ENCODE measurements around the gene EPG5.

The EPG5 gene

DNA sequence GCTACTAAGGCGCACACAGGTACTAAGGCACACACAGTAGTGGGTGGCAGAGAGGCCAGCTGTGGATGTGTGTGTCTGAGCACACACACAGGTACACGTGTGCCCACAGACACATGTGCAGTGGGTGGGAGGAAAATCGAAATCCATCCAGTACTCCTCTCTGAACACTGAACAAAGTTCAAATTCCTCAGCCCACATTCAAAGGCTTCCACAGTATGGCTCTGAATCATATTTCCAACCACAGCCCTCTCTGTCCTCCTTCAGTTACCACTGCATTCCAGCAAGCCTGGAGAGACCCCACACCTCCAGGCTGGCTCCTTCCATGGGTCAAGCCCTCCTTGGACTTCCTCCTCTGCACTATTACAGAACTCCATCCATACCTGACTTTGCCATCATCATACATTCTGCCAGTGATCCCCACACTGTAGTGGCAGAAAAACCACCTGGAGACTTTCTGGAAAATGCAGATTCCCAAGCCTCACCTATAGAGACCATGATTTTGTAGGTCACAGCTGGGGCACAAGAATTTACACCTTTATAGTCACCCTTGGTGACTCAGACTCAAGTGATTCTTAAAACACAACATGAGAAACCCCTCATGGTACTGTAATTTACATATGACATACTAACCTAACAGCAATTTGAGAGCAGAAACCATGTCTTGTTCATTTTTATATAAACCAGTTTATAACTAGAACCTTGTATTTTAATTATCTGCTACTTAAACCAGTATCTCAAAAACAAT lies 31.4 kb downstream of the EPG5 start:
- no peak overlapping the region for H3K4me3 ChIP-seq (ENCODE audit: low read length)
- no peak for DNase-seq (ENCODE audit: low read depth, low spot score)

DNA sequence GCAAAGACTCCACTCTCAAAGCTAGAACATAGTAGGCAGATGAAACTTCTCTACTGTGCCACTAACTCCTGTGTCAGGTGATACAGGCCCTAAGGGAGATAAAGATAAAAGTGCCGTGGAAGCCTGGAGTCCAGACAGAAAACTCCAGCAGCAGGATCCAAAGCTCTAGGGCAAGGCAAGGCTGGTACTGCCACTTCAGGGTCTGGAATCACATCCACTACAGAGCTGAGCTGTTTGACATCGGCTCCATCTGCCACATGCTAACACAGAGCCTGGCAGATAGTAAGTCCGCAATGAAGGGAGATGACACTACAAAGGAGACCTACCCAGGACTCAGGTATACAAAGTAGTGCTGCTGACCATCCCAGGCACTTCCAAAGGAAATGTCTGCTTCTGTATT lies 34.4 kb downstream of the EPG5 start:
- no peak for DNase-seq (ENCODE audit: low read depth, low spot score)
- no peak overlapping the region for H3K4me3 ChIP-seq (ENCODE audit: low read length)

- peak; percentile 35 for DNase-seq (ENCODE audit: low read depth, low spot score)
- no peak overlapping the region for H3K4me3 ChIP-seq (ENCODE audit: low read length)
These were observed 36.2 kb downstream of the EPG5 start for GRCh38 chr18:45930963-45931362.

GRCh38 chr18:45926691-45927090 lies 40.4 kb downstream of the EPG5 start:
- H3K4me3 ChIP-seq (ENCODE audit: low read length) = no peak overlapping the region
- no peak for DNase-seq (ENCODE audit: low read depth, low spot score)

GRCh38 chr18:45926085-45926484 lies 41.0 kb downstream of the EPG5 start:
- H3K4me3 ChIP-seq (ENCODE audit: low read length) = no peak overlapping the region

DNA sequence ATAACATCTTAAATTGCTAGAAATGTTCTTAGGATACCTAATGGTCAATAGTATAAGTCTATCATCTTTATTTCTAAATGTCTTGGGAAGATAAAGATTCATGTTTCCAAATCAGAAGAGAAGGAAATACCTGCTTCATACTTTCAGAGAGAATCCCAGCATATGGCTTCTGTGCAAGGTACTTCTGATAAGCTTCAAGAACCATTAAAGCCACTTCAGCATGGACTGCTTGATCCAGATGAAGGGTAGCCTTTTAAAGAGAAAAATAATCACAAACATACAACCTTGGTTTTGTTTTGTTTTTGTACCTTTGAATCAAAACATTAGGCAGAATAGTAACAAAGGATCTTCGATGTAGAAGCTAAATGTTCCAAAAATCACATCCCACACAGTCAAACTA lies 44.0 kb downstream of the EPG5 start:
- no peak for DNase-seq (ENCODE audit: low read depth, low spot score)
- no peak overlapping the region for H3K4me3 ChIP-seq (ENCODE audit: low read length)

More at GRCh38 chr18:45926085-45926484, 41.0 kb downstream of the EPG5 start:
- DNase-seq (ENCODE audit: low read depth, low spot score) = no peak

GRCh38 chr18:45920367-45920766 lies 46.8 kb downstream of the EPG5 start:
- DNase-seq (ENCODE audit: low read depth, low spot score) = no peak

GRCh38 chr18:45916302-45916701 lies 50.8 kb downstream of the EPG5 start:
- H3K4me3 ChIP-seq (ENCODE audit: low read length) = no peak overlapping the region
- no peak for DNase-seq (ENCODE audit: low read depth, low spot score)

More at GRCh38 chr18:45920367-45920766, 46.8 kb downstream of the EPG5 start:
- no peak overlapping the region for H3K4me3 ChIP-seq (ENCODE audit: low read length)

- H3K4me3 ChIP-seq (ENCODE audit: low read length) = no peak overlapping the region
- no peak for DNase-seq (ENCODE audit: low read depth, low spot score)
These were observed 53.9 kb downstream of the EPG5 start for GRCh38 chr18:45913276-45913675.

DNA sequence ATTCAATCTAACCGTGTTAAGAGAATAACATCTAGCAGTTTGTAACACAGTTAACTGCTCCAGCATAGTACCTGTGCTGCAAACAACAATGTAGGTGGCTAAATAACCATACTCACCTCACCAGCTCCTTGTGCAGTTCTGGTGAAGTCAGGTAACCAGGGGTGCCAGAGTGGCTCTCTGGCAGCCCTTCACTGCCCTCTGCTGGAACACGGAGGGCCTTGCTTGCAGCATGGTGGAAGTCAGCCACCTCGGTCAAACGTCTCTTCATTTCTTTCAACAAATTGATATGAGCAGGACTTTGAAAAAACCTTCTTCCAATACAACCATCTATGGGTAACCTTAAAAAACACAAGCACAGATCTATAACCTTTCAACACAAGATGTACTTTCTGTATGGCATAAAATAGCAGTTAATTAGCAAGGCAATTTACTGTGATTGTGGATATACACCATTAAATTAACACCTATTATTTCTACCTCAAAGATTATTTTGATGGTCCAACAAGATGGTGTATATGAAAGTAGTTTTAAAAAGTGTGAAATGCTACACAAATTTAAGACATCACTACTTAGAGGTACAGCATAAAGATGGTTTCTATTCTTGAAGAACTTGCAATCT lies 56.6 kb downstream of the EPG5 start:
- no peak overlapping the region for H3K4me3 ChIP-seq (ENCODE audit: low read length)
- peak; percentile 31 for DNase-seq (ENCODE audit: low read depth, low spot score)

GRCh38 chr18:45901654-45902210 lies 65.4 kb downstream of the EPG5 start:
- H3K4me3 ChIP-seq (ENCODE audit: low read length) = no peak overlapping the region
- DNase-seq (ENCODE audit: low read depth, low spot score) = no peak

GRCh38 chr18:45900623-45901022 lies 66.5 kb downstream of the EPG5 start:
- no peak for DNase-seq (ENCODE audit: low read depth, low spot score)
- no peak overlapping the region for H3K4me3 ChIP-seq (ENCODE audit: low read length)

GRCh38 chr18:45896991-45897390 lies 70.1 kb downstream of the EPG5 start:
- DNase-seq (ENCODE audit: low read depth, low spot score) = no peak
- no peak overlapping the region for H3K4me3 ChIP-seq (ENCODE audit: low read length)

- no peak for DNase-seq (ENCODE audit: low read depth, low spot score)
- no peak overlapping the region for H3K4me3 ChIP-seq (ENCODE audit: low read length)
These were observed 70.7 kb downstream of the EPG5 start for GRCh38 chr18:45896452-45896851.

DNA sequence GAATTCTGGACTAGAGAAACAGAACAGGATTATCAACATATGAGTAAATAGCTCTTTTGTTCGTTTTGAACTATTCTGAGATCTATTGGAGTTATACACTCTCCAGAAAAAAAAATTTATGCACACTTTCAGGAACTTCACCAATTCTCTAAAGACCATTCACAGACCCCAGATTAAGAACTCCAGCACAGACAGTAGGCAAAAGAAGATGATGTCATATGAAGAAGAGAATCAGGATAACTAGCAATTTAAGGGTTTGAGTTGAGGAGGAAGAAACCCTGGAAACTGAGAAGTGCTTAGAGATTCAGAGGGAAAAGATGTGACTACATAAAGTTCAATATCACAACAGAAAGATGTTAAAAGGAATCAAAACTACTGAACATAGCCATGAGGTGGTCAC lies 71.8 kb downstream of the EPG5 start:
- no peak overlapping the region for H3K4me3 ChIP-seq (ENCODE audit: low read length)
- DNase-seq (ENCODE audit: low read depth, low spot score) = no peak

DNA sequence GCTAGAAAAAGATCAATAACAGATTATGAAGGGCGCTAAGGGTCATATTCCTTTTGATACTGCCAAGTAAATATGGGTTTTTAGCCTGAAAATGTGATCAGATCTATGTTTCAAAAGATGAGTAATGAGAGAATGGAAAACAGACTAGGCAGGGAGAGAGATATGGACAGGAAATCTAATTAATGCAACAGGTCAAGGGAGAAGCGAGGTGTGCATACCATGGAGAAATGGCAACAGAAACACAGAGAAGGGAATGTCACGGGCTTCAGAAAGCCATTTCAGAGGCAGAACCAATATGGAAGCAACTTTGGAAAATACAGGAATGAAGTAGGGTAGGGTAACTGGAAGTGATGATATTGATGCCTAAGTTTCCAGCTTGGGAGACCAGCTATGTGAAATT lies 72.3 kb downstream of the EPG5 start:
- no peak overlapping the region for H3K4me3 ChIP-seq (ENCODE audit: low read length)
- DNase-seq (ENCODE audit: low read depth, low spot score) = no peak

DNA sequence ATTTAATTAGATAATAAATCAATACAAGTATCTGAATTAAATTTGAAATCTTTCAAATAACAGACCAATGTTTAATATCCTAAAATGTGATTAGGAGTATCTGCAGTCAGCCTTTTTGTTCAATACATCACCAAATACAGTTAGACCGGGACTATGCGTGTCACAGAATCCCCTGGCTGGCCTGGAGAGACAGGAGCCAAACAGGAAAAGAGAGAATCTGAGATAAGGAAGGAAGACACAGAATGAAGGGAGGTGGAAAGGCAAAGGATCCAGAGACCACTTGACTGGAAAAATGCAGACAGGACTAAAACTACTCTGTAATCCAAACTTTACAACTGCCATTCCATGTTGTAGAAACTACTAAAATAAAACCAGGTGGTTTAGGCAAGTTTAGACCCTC lies 75.3 kb downstream of the EPG5 start:
- H3K4me3 ChIP-seq (ENCODE audit: low read length) = no peak overlapping the region
- DNase-seq (ENCODE audit: low read depth, low spot score) = no peak

GRCh38 chr18:45890606-45891005 lies 76.5 kb downstream of the EPG5 start:
- DNase-seq (ENCODE audit: low read depth, low spot score) = no peak
- no peak overlapping the region for H3K4me3 ChIP-seq (ENCODE audit: low read length)

- H3K4me3 ChIP-seq (ENCODE audit: low read length) = no peak overlapping the region
- no peak for DNase-seq (ENCODE audit: low read depth, low spot score)
These were observed 77.6 kb downstream of the EPG5 start for GRCh38 chr18:45889419-45890064.

- H3K4me3 ChIP-seq (ENCODE audit: low read length) = no peak overlapping the region
- no peak for DNase-seq (ENCODE audit: low read depth, low spot score)
These were observed 79.5 kb downstream of the EPG5 start for GRCh38 chr18:45887585-45887984.

Measured in Jurkat, Clone E6-1 (cell line).